ENCODE data around the gene TLR9. TPM values are rescaled to one million over a fixed set of nuclear protein-coding genes. Genes with fewer than 3 reads are reported as not detected.

TLR9 gene
- total RNA-seq, 4 donors from 2014 or later: not detected

GRCh38 chr3:52240059-52240885 is 14.8 kb upstream of the TLR9 start:
- intact Hi-C loops (cut with DNase I): no loop called here
- Histone ChIP-seq H3K27ac (peak overlapping the region; percentile 95 to 97 (median 96)), H3K4me3 (peak overlapping the region in 3 of 4 donors; percentile 84 to 94 (median 93)), H3K36me3 (peaks cover 0 to 8% (median 4%) of the 10 kb centered on the region in 3 donors), H3K9me3 (no peaks in the 10 kb centered on the region), H3K4me1 (peaks cover 49 to 72% (median 51%) of the 10 kb centered on the region in 3 donors), H3K27me3 (no peaks in the 10 kb centered on the region)
- WGBS, 2 donors: 60 to 86% methylated on average over 1 of the region's 1 CpG
- no peak for DNase-seq
- TF ChIP-seq CTCF (IDR thresholded peaks at IDR 0.05) (peak in 2 of 6 experiments; percentile 8 to 22), POLR2A (IDR thresholded peaks at IDR 0.05) (no peak)

- intact Hi-C loops (cut with DNase I): loop anchor here (5.0 kb wide), 1 partner anchor 33 kb away; no protein-coding TSS in a partner anchor
- Histone ChIP-seq H3K36me3 (peaks cover 2 to 20% (median 6%) of the 10 kb centered on the region in 3 donors), H3K4me1 (peaks cover 37 to 71% (median 39%) of the 10 kb centered on the region in 3 donors), H3K27me3 (no peaks in the 10 kb centered on the region), H3K4me3 (peak within 1 kb of the TSS; percentile 84 to 94 (median 93)), H3K27ac (peak within 1 kb of the TSS; percentile 95 to 97 (median 96)), H3K9me3 (no peaks in the 10 kb centered on the region)
- TF ChIP-seq POLR2A (IDR thresholded peaks at IDR 0.05) (peak in 3 of 4 donors; percentile 67 to 90 (median 68)), CTCF (IDR thresholded peaks at IDR 0.05) (peak in 5 of 6 experiments; percentile 26 to 59 (median 52))
- WGBS, 2 donors: 0% methylated on average over 9 to 10 of the region's 92 CpGs
- no peak for DNase-seq
These were observed 13.6 kb upstream of the TLR9 start, which contains the start of gene TWF2 for GRCh38 chr3:52238761-52239701. TSS of gene TWF2 (minus strand) at chr3:52239158. CDS start at chr3:52239016, 142 bp downstream.

- no peak for DNase-seq
- Histone ChIP-seq H3K27ac (peak overlapping the region; percentile 95 to 97 (median 96)), H3K27me3 (no peaks in the 10 kb centered on the region), H3K4me3 (peak overlapping the region; percentile 84 to 94 (median 93)), H3K36me3 (peaks cover 4 to 28% (median 6%) of the 10 kb centered on the region in 3 donors), H3K4me1 (peaks cover 35 to 67% (median 35%) of the 10 kb centered on the region in 3 donors), H3K9me3 (no peaks in the 10 kb centered on the region)
- WGBS, 2 donors: 5% methylated on average over 9 to 11 of the region's 11 CpGs
- intact Hi-C loops (cut with DNase I): loop anchor here (5.0 kb wide), 1 partner anchor 34 kb away; no protein-coding TSS in a partner anchor
- TF ChIP-seq POLR2A (IDR thresholded peaks at IDR 0.05) (no peak), CTCF (IDR thresholded peaks at IDR 0.05) (no peak)
These were observed 12.8 kb upstream of the TLR9 start for GRCh38 chr3:52238193-52238760.

- Histone ChIP-seq H3K4me3 (peak overlapping the region; percentile 84 to 94 (median 93)), H3K36me3 (peaks cover 4 to 33% (median 6%) of the 10 kb centered on the region in 3 donors), H3K9me3 (no peaks in the 10 kb centered on the region), H3K27me3 (no peaks in the 10 kb centered on the region), H3K27ac (peak overlapping the region; percentile 95 to 97 (median 96)), H3K4me1 (peaks cover 35 to 73% (median 35%) of the 10 kb centered on the region in 3 donors)
- no peak for DNase-seq
- intact Hi-C loops (cut with DNase I): loop anchor here (5.0 kb wide), 1 partner anchor 35 kb away; no protein-coding TSS in a partner anchor
- 0% methylated on average over 2 of the region's 8 CpGs; no CpG with 5 or more reads in 1 of the 2 donors for WGBS, 2 donors
- TF ChIP-seq POLR2A (IDR thresholded peaks at IDR 0.05) (no peak), CTCF (IDR thresholded peaks at IDR 0.05) (peak in 1 of 6 experiments; percentile 6)
These were observed 12.3 kb upstream of the TLR9 start for GRCh38 chr3:52237657-52238172.
